ENCODE results near the gene SYT12. TPM values are rescaled to one million over a fixed set of nuclear protein-coding genes. Genes with fewer than 3 reads are reported as not detected.

Gene SYT12
- total and polyA plus RNA-seq, 12 donors = 0.67 to 55.6 (median 3.4) TPM

DNA sequence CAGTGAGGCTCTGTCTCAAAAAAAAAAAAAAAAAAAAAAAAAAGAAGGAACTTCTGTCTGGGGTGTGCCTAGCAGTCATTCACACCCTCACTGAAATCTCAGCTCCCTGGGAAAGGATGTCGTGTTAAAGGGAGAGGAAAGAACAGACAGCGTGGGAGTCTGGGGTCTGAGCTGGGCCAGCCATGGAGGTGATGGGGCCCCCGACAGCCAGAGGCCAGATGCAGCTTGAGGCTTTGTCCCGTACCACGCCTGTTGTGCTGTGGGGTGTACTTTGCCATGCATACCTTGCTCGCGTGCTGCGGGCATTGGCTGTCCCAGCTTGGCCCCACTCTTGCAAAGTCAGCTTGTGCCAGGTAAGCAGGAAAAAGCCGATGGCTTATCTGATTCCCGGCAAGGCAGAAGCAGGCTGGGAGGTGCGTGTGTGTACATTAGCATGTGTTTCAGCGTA is 4.6 kb downstream of the SYT12 start:
- intact Hi-C loops (cut with DNase I) = no loop called here
- Histone ChIP-seq H3K27me3 (no peaks in the 10 kb centered on the region), H3K36me3 (replicated peaks in 1 of 2) (no peaks in the 10 kb centered on the region), H3K9me3 (replicated peaks in 1 of 3) (no peaks in the 10 kb centered on the region), H3K4me3 (no peak overlapping the region), H3K4me1 (replicated peaks in 1 of 2) (peaks cover 11 to 26% of the 10 kb centered on the region in 2 donors), H3K27ac (no peak overlapping the region)
- DNase-seq = no peak
- WGBS, 4 donors = 79 to 92% (median 86%) methylated on average over 10 to 12 of the region's 12 CpGs
- TF ChIP-seq, protein P1, sequence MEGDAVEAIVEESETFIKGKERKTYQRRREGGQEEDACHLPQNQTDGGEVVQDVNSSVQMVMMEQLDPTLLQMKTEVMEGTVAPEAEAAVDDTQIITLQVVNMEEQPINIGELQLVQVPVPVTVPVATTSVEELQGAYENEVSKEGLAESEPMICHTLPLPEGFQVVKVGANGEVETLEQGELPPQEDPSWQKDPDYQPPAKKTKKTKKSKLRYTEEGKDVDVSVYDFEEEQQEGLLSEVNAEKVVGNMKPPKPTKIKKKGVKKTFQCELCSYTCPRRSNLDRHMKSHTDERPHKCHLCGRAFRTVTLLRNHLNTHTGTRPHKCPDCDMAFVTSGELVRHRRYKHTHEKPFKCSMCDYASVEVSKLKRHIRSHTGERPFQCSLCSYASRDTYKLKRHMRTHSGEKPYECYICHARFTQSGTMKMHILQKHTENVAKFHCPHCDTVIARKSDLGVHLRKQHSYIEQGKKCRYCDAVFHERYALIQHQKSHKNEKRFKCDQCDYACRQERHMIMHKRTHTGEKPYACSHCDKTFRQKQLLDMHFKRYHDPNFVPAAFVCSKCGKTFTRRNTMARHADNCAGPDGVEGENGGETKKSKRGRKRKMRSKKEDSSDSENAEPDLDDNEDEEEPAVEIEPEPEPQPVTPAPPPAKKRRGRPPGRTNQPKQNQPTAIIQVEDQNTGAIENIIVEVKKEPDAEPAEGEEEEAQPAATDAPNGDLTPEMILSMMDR (IDR thresholded peaks at IDR 0.05) = no peak
- TF ChIP-seq POLR2A (IDR thresholded peaks at IDR 0.05) = no peak

DNA sequence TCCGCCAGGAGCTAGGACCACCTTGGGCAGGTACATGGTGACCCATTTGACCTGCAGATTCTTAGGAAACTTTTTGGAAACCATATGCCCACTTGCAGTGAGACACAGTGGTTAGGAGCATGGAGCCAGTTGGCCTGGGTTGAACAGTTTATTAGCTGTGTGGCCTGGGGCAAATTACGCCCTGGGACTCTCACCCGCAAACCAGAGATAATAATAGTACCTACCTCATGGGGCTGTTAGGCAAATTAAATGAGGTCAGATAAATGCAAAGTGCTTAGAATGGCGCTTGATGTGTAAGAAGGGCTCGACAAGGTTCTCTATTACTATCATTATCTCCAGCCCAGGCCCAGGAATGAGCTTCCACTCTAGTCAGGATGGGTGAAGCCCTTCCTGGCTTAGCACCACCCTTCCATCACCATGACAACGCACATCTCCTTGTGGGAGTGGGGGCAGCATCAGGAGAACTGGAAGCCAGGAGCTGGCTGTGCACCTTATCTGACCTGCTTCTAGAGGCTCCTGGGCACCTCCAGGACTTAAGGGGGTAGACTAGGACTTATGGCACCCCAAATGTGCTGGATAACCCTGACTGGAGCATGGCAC is 5.1 kb downstream of the SYT12 start:
- Histone ChIP-seq H3K4me3 (no peak overlapping the region), H3K36me3 (replicated peaks in 1 of 2) (no peaks in the 10 kb centered on the region), H3K27me3 (no peaks in the 10 kb centered on the region), H3K9me3 (replicated peaks in 1 of 3) (no peaks in the 10 kb centered on the region), H3K27ac (no peak overlapping the region), H3K4me1 (replicated peaks in 1 of 2) (peaks cover 16 to 24% of the 10 kb centered on the region in 2 donors)
- WGBS, 4 donors = 81 to 94% (median 86%) methylated on average over 3 to 6 of the region's 6 CpGs
- intact Hi-C loops (cut with DNase I) = no loop called here
- TF ChIP-seq POLR2A (IDR thresholded peaks at IDR 0.05) = no peak
- TF ChIP-seq, protein P1 (IDR thresholded peaks at IDR 0.05) = no peak
- no peak for DNase-seq

DNA sequence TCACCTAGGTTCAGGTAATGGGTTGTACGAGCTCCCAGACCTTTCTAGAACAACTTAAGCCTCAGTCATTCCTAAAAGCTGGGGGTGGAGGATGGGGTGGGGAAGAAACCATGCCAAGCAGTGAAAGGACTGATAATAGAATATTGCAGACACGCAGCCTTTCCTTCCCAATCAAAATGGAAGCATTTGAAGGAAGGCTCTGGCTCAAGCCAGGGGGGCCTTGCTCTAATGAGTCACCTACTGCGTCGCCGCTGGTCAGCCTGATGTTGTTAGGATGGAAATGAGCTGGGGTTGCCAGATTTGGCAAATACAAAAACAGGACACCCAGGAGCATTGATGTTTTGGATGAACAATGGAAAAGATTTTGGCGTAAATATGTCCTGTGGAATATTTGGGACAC is 6.2 kb downstream of the SYT12 start:
- intact Hi-C loops (cut with DNase I) = no loop called here
- WGBS, 4 donors = 54 to 85% (median 79%) methylated on average over 6 of the region's 6 CpGs

DNA sequence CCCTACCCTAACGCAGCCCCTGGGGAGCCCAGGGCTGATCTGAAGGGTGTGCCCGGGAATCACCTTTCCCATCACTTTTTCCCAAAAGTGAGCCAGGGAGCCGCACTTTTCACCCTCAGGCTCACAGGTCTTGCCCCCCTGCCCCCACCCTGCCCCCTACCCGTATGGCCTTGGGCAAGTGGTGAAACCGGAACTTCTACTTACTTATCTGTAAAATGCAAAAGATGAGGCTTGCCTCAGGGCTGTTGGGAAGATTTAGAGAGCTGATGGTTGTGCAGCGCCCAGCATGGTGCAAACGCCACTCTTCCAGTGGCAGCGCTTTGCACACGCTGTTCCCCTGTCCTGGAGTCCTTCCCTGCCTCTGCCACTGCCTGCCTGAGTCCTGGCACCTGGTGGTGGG is 8.0 kb downstream of the SYT12 start:
- 66 to 72% (median 68%) methylated on average over 8 to 9 of the region's 9 CpGs for WGBS, 4 donors
- peak in 1 of 7 donors; percentile 47 for DNase-seq
- Histone ChIP-seq H3K9me3 (replicated peaks in 1 of 3) (no peaks in the 10 kb centered on the region), H3K27ac (peak overlapping the region in 3 of 5 donors; percentile 86 to 91 (median 88)), H3K4me1 (replicated peaks in 1 of 2) (peaks cover 27 to 31% of the 10 kb centered on the region in 2 donors), H3K36me3 (replicated peaks in 1 of 2) (no peaks in the 10 kb centered on the region), H3K27me3 (no peaks in the 10 kb centered on the region), H3K4me3 (no peak overlapping the region)
- intact Hi-C loops (cut with DNase I) = no loop called here
- TF ChIP-seq POLR2A (IDR thresholded peaks at IDR 0.05) = no peak
- TF ChIP-seq, protein P1 (IDR thresholded peaks at IDR 0.05) = no peak

More for the DNA sequence above, 6.2 kb downstream of the SYT12 start:
- DNase-seq = peak in 1 of 7 donors; percentile 31
- no peak for TF ChIP-seq POLR2A (IDR thresholded peaks at IDR 0.05)
- TF ChIP-seq, protein P1 (IDR thresholded peaks at IDR 0.05) = no peak
- no peaks in the 10 kb centered on the region for H3K36me3 ChIP-seq (replicated peaks in 1 of 2)
- H3K9me3 ChIP-seq (replicated peaks in 1 of 3) = no peaks in the 10 kb centered on the region
- peaks cover 27 to 30% of the 10 kb centered on the region in 2 donors for H3K4me1 ChIP-seq (replicated peaks in 1 of 2)
- no peak overlapping the region for H3K27ac ChIP-seq
- H3K27me3 ChIP-seq = no peaks in the 10 kb centered on the region
- no peak overlapping the region for H3K4me3 ChIP-seq
